ENCODE data around the gene PHF21B.

GRCh38 chr22:45051419-45051818 lies 41.6 kb upstream of the PHF21B start:
- TF ChIP-seq FOXM1 (IDR thresholded peaks at IDR 0.05; ENCODE audit: borderline replicate concordance) (no peak), BHLHE40 (IDR thresholded peaks at IDR 0.05; ENCODE audit: borderline replicate concordance) (no peak), TARDBP (IDR thresholded peaks at IDR 0.05) (no peak), SP1 (IDR thresholded peaks at IDR 0.05) (no peak), NFRKB (IDR thresholded peaks at IDR 0.05) (no peak), SUZ12 (IDR thresholded peaks at IDR 0.05) (no peak), FOXA1 (IDR thresholded peaks at IDR 0.05) (no peak), ARNT (IDR thresholded peaks at IDR 0.05) (no peak)

All from HEK293T (cell line).